Glutamatergic neuron (in vitro differentiated cells): ENCODE results near the gene ABCA2. TPM values are rescaled to one million over a fixed set of nuclear protein-coding genes. Genes with fewer than 3 reads are reported as not detected.

Experiments used
- DNase-seq: peaks from one replicate; pipeline ENCODE4 v3.0.0; 2022
- H3K27ac Mint-ChIP-seq: one replicate; pipeline ENCODE4 v1.8.0; 2020; ENCODE audit warnings: mild to moderate bottlenecking, mixed read lengths, inconsistent platforms; ENCODE audit not compliant: unreplicated experiment
- H3K27me3 Mint-ChIP-seq: one replicate; pipeline ENCODE4 v1.8.0; 2020; ENCODE audit warnings: mild to moderate bottlenecking, moderate library complexity, mixed read lengths, inconsistent platforms; ENCODE audit not compliant: unreplicated experiment
- H3K36me3 Mint-ChIP-seq: one replicate; pipeline ENCODE4 v1.8.0; 2020; ENCODE audit warnings: mild to moderate bottlenecking, mixed read lengths, inconsistent platforms; ENCODE audit not compliant: unreplicated experiment
- H3K4me1 Mint-ChIP-seq: one replicate; pipeline ENCODE4 v1.8.0; 2020; ENCODE audit warnings: mild to moderate bottlenecking, low read depth, mixed read lengths, inconsistent platforms; ENCODE audit not compliant: unreplicated experiment
- H3K4me3 Mint-ChIP-seq: one replicate; pipeline ENCODE4 v1.8.0; 2020; ENCODE audit warnings: mild to moderate bottlenecking, mixed read lengths, inconsistent platforms; ENCODE audit not compliant: unreplicated experiment
- H3K9me3 Mint-ChIP-seq: one replicate; pipeline ENCODE4 v1.8.0; 2020; ENCODE audit warnings: mild to moderate bottlenecking, moderate library complexity, mixed read lengths, inconsistent platforms; ENCODE audit not compliant: unreplicated experiment
- CTCF ChIP-seq: fragments of 200-600 bp; sonication (generic); IDR thresholded peaks from one replicate; pipeline ENCODE4 v1.5.0; 2021; ENCODE audit not compliant: partially characterized antibody, unreplicated experiment
- total RNA-seq: library from RNA; stranded (reverse); fragmentation: NEBNext Ultra II Directional; extraction: Animal tissue kit (Norgen Biotek cat#: 25700); gene quantifications from one replicate; pipeline ENCODE4 v1.2.1, GENCODE V29; 2021; ENCODE audit not compliant: unreplicated experiment

ABCA2 gene
- total RNA-seq, 1 donor from 2014 or later = 70.7 TPM

GRCh38 chr9:137013571-137013940 is 14.5 kb downstream of the ABCA2 start:
- TF ChIP-seq CTCF = no peak
- DNase-seq = no peak
- Mint-ChIP-seq H3K4me1 (no peaks in the 10 kb centered on the region), H3K36me3 (no peaks in the 10 kb centered on the region), H3K9me3 (peaks cover 1% of the 10 kb centered on the region), H3K4me3 (no peak overlapping the region), H3K27me3 (peaks cover 4% of the 10 kb centered on the region), H3K27ac (no peak overlapping the region)

GRCh38 chr9:137012694-137013570 is 15.1 kb downstream of the ABCA2 start:
- H3K4me1 Mint-ChIP-seq = no peaks in the 10 kb centered on the region
- no peak overlapping the region for H3K27ac Mint-ChIP-seq
- H3K27me3 Mint-ChIP-seq = peaks cover 4% of the 10 kb centered on the region
- DNase-seq = no peak
- H3K36me3 Mint-ChIP-seq = no peaks in the 10 kb centered on the region
- H3K4me3 Mint-ChIP-seq = no peak overlapping the region
- H3K9me3 Mint-ChIP-seq = peaks cover 1% of the 10 kb centered on the region
- no peak for TF ChIP-seq CTCF

- no peak overlapping the region for H3K4me3 Mint-ChIP-seq
- H3K27me3 Mint-ChIP-seq = peaks cover 3% of the 10 kb centered on the region
- TF ChIP-seq CTCF = no peak
- no peaks in the 10 kb centered on the region for H3K36me3 Mint-ChIP-seq
- peaks cover 1% of the 10 kb centered on the region for H3K9me3 Mint-ChIP-seq
- H3K4me1 Mint-ChIP-seq = no peaks in the 10 kb centered on the region
- no peak overlapping the region for H3K27ac Mint-ChIP-seq
- DNase-seq = no peak
These were observed 15.9 kb downstream of the ABCA2 start for GRCh38 chr9:137011907-137012675.

GRCh38 chr9:137011156-137011555 is 16.9 kb downstream of the ABCA2 start:
- no peak for TF ChIP-seq CTCF

More at GRCh38 chr9:137011156-137011555, 16.9 kb downstream of the ABCA2 start:
- no peak for DNase-seq
- peaks cover under 1% of the 10 kb centered on the region for H3K27me3 Mint-ChIP-seq
- H3K36me3 Mint-ChIP-seq = no peaks in the 10 kb centered on the region
- peaks cover 1% of the 10 kb centered on the region for H3K9me3 Mint-ChIP-seq
- peaks cover under 1% of the 10 kb centered on the region for H3K4me1 Mint-ChIP-seq
- H3K27ac Mint-ChIP-seq = no peak overlapping the region
- H3K4me3 Mint-ChIP-seq = no peak overlapping the region
